Thoracic aorta (tissue), 2 donors: ENCODE data around the gene LHFPL5. TPM values are rescaled to one million over a fixed set of nuclear protein-coding genes. Genes with fewer than 3 reads are reported as not detected.

Experiments used
- ATAC-seq: fragments of 150-250 bp; one replicate; pipeline ENCODE4 v1.8.0; 2017; ENCODE audit warnings: low read depth; ENCODE audit not compliant: insufficient number of reproducible peaks, low FRiP score
- DNase-seq: peaks from one replicate; pipeline ENCODE4 v3.0.0-alpha.2; 2020; ENCODE audit warnings: low spot score
- H3K27ac ChIP-seq, 2 donors: fragments of 200-600 bp; sonication (generic); 1 replicate in 1 of 2; 2 replicates in 1 of 2; pipeline ENCODE4 v1.5.1; 2016; ENCODE audit warnings: mild to moderate bottlenecking in 2 of 2, moderate library complexity in 2 of 2
- H3K27me3 ChIP-seq: fragments of 200-600 bp; sonication (generic); replicated peaks from 2 replicates; pipeline ENCODE4 v1.6.0; 2016; ENCODE audit warnings: mild to moderate bottlenecking; ENCODE audit not compliant: insufficient read depth
- H3K36me3 ChIP-seq: fragments of 200-600 bp; sonication (generic); one replicate; pipeline ENCODE4 v1.5.1; 2016
- H3K4me1 ChIP-seq, 2 donors: fragments of 200-600 bp; sonication (generic); 1 replicate in 1 of 2; 2 replicates in 1 of 2; pipeline versions ENCODE4 v1.5.1 to v1.6.0; 2016; ENCODE audit warnings: low read depth in 2 of 2, mild to moderate bottlenecking in 1 of 2; ENCODE audit not compliant: control insufficient read depth in 1 of 2
- H3K4me3 ChIP-seq: fragments of 200-600 bp; sonication (generic); 2 replicates; pipeline ENCODE4 v1.5.1; 2016; ENCODE audit warnings: mild to moderate bottlenecking
- H3K9me3 ChIP-seq: fragments of 200-600 bp; sonication (generic); 2 replicates; pipeline ENCODE4 v1.5.1; 2016
- CTCF ChIP-seq: fragments of 200-600 bp; sonication (generic); IDR thresholded peaks from one replicate; pipeline ENCODE4 v1.5.1; 2019; ENCODE audit warnings: antibody characterized with exemption
- total RNA-seq, 2 donors: library from RNA; depleted of rRNA; stranded (reverse); fragments of >200 nt; gene quantifications; one replicate each; pipeline versions ENCODE4 v1.1.0 to v1.2.3, GENCODE V29; 2016

Gene LHFPL5
- total RNA-seq, 2 donors from 2014 or later = not detected

- ATAC-seq (no peak), DNase-seq (no peak)
- H3K27me3 ChIP-seq = no peaks in the 10 kb centered on the region
- TF ChIP-seq CTCF = no peak
- no peak overlapping the region for H3K27ac ChIP-seq
- H3K9me3 ChIP-seq = no peaks in the 10 kb centered on the region
- no peaks in the 10 kb centered on the region for H3K4me1 ChIP-seq
- no peak overlapping the region for H3K4me3 ChIP-seq
- no peaks in the 10 kb centered on the region for H3K36me3 ChIP-seq
Observed at GRCh38 chr6:35794536-35795452, 10.4 kb upstream of the LHFPL5 start.

- Histone ChIP-seq H3K27me3 (no peaks in the 10 kb centered on the region), H3K27ac (no peak overlapping the region), H3K4me3 (no peak overlapping the region), H3K36me3 (no peaks in the 10 kb centered on the region), H3K4me1 (no peaks in the 10 kb centered on the region), H3K9me3 (no peaks in the 10 kb centered on the region)
- no peak for DNase-seq
- no peak for ATAC-seq
- TF ChIP-seq CTCF = no peak
Observed at GRCh38 chr6:35795453-35796071, 9.6 kb upstream of the LHFPL5 start.

- Histone ChIP-seq H3K4me1 (no peaks in the 10 kb centered on the region), H3K27me3 (no peaks in the 10 kb centered on the region), H3K4me3 (no peak overlapping the region), H3K9me3 (no peaks in the 10 kb centered on the region), H3K27ac (no peak overlapping the region), H3K36me3 (no peaks in the 10 kb centered on the region)
- DNase-seq (no peak), ATAC-seq (no peak)
- no peak for TF ChIP-seq CTCF
Observed at GRCh38 chr6:35796236-35796635, 8.9 kb upstream of the LHFPL5 start.

GRCh38 chr6:35797837-35798526 is 7.2 kb upstream of the LHFPL5 start:
- no peak for TF ChIP-seq CTCF
- H3K9me3 ChIP-seq = no peaks in the 10 kb centered on the region
- no peak for DNase-seq
- ATAC-seq = no peak
- H3K27me3 ChIP-seq = no peaks in the 10 kb centered on the region
- H3K27ac ChIP-seq = no peak overlapping the region
- H3K4me1 ChIP-seq = no peaks in the 10 kb centered on the region
- H3K4me3 ChIP-seq = no peak overlapping the region
- no peaks in the 10 kb centered on the region for H3K36me3 ChIP-seq

GRCh38 chr6:35798706-35799105 is 6.4 kb upstream of the LHFPL5 start:
- Histone ChIP-seq H3K4me1 (no peaks in the 10 kb centered on the region), H3K36me3 (no peaks in the 10 kb centered on the region), H3K4me3 (no peak overlapping the region), H3K27me3 (no peaks in the 10 kb centered on the region), H3K9me3 (no peaks in the 10 kb centered on the region), H3K27ac (no peak overlapping the region)
- ATAC-seq (no peak), DNase-seq (no peak)
- TF ChIP-seq CTCF = no peak
